Mucosa of descending colon (tissue), 3 donors: Measurements from ENCODE around the gene ARHGEF28. TPM values are rescaled to one million over a fixed set of nuclear protein-coding genes. Genes with fewer than 3 reads are reported as not detected.

Source experiments
- ATAC-seq: fragments of 200-7000 bp; cut with Tn5 transposase; one replicate; pipeline ENCODE4 v1.9.1; 2020; ENCODE audit warnings: mild to moderate bottlenecking, moderate library complexity
- DNase-seq, 3 donors: peaks; one replicate each; pipeline ENCODE4 v3.0.0-alpha.2; 2020
- H3K36me3 ChIP-seq: fragments of 200-600 bp; one replicate; pipeline ENCODE4 v1.8.0; 2021; ENCODE audit warnings: low read depth, mild to moderate bottlenecking
- H3K4me1 ChIP-seq: fragments of 200-600 bp; one replicate; pipeline ENCODE4 v1.8.0; 2021; ENCODE audit warnings: low read depth, mild to moderate bottlenecking
- H3K4me3 ChIP-seq: fragments of 200-600 bp; one replicate; pipeline ENCODE4 v1.8.0; 2021; ENCODE audit warnings: mild to moderate bottlenecking
- H3K9me3 ChIP-seq: fragments of 200-600 bp; one replicate; pipeline ENCODE4 v1.8.0; 2021; ENCODE audit warnings: mild to moderate bottlenecking
- CTCF ChIP-seq: fragments of 200-600 bp; IDR thresholded peaks from one replicate; pipeline ENCODE4 v1.8.0; 2022; ENCODE audit warnings: antibody characterized with exemption, mild to moderate bottlenecking
- intact Hi-C, 2 donors: fragments of 100-400 bp; cut with DNase I in 1 of 2; cut with micrococcal nuclease in 1 of 2; formaldehyde crosslinking; loops; one replicate each; pipeline versions ENCODE4 v1.11.0 to v1.11.1; 2022; cut with DNase I, micrococcal nuclease
- total RNA-seq, 3 donors: library from RNA; stranded (reverse); fragmentation: NEBNext Ultra II Directional in 2 of 3; extraction: Animal tissue kit (Norgen Biotek cat#: 25700) in 2 of 3; gene quantifications; one replicate each; pipeline versions ENCODE4 v1.2.1 to v1.2.4, GENCODE V29; 2021 to 2023
- donor health status: DM: no; HTN: no; CAD: no; lungs with moderate emphysema.
- donor health status: DM: no; HTN: no; CAD: no.
- donor health status: DM: no; HTN: yes; CAD: no.

ARHGEF28 gene
- total RNA-seq, 3 donors from 2014 or later = 5.4 to 21.7 (median 11.6) TPM

GRCh38 chr5:73962801-73963425 is 336.9 kb downstream of the ARHGEF28 start:
- Histone ChIP-seq H3K4me1 (no peaks in the 10 kb centered on the region), H3K4me3 (no peak overlapping the region), H3K9me3 (no peaks in the 10 kb centered on the region), H3K36me3 (no peaks in the 10 kb centered on the region)
- no peak for DNase-seq
- intact Hi-C loops = no loop called here
- no peak for TF ChIP-seq CTCF
- no peak for ATAC-seq

- H3K9me3 ChIP-seq = no peaks in the 10 kb centered on the region
- no peak for TF ChIP-seq CTCF
- no peak for DNase-seq
- H3K4me1 ChIP-seq = no peaks in the 10 kb centered on the region
- intact Hi-C loops = no loop called here
- no peaks in the 10 kb centered on the region for H3K36me3 ChIP-seq
- H3K4me3 ChIP-seq = no peak overlapping the region
- ATAC-seq = no peak
Measured at GRCh38 chr5:73964352-73964865, 338.4 kb downstream of the ARHGEF28 start.

GRCh38 chr5:73966451-73966850 is 340.5 kb downstream of the ARHGEF28 start:
- intact Hi-C loops = no loop called here
- no peaks in the 10 kb centered on the region for H3K36me3 ChIP-seq
- DNase-seq (no peak), ATAC-seq (no peak)
- no peaks in the 10 kb centered on the region for H3K4me1 ChIP-seq
- no peak overlapping the region for H3K4me3 ChIP-seq
- H3K9me3 ChIP-seq = no peaks in the 10 kb centered on the region
- TF ChIP-seq CTCF = no peak

GRCh38 chr5:73967347-73967746 is 341.4 kb downstream of the ARHGEF28 start:
- no peak for TF ChIP-seq CTCF
- Histone ChIP-seq H3K4me3 (no peak overlapping the region), H3K4me1 (no peaks in the 10 kb centered on the region), H3K9me3 (no peaks in the 10 kb centered on the region), H3K36me3 (no peaks in the 10 kb centered on the region)
- intact Hi-C loops = no loop called here
- no peak for DNase-seq
- no peak for ATAC-seq

GRCh38 chr5:73968246-73968645 is 342.2 kb downstream of the ARHGEF28 start:
- Histone ChIP-seq H3K36me3 (no peaks in the 10 kb centered on the region), H3K4me1 (no peaks in the 10 kb centered on the region), H3K4me3 (no peak overlapping the region), H3K9me3 (no peaks in the 10 kb centered on the region)
- intact Hi-C loops = no loop called here
- ATAC-seq (no peak), DNase-seq (no peak)
- no peak for TF ChIP-seq CTCF
